Lower leg skin (tissue), 3 donors: ENCODE data around the gene CHD5.

Source experiments
- POLR2A ChIP-seq, 2 donors: fragments of 450-650 bp; IDR thresholded peaks; one replicate each; pipeline ENCODE4 v1.6.1; 2016 to 2017; ENCODE audit warnings: antibody characterized with exemption in 2 of 2, mild to moderate bottlenecking in 1 of 2, moderate library complexity in 1 of 2
- TF ChIP-seq, protein P1 (sequence below), 3 donors: fragments of 450-650 bp; IDR thresholded peaks; one replicate each; pipeline ENCODE4 v1.5.1; 2016; ENCODE audit warnings: antibody characterized with exemption in 3 of 3, mild to moderate bottlenecking in 3 of 3, moderate library complexity in 2 of 3

DNA sequence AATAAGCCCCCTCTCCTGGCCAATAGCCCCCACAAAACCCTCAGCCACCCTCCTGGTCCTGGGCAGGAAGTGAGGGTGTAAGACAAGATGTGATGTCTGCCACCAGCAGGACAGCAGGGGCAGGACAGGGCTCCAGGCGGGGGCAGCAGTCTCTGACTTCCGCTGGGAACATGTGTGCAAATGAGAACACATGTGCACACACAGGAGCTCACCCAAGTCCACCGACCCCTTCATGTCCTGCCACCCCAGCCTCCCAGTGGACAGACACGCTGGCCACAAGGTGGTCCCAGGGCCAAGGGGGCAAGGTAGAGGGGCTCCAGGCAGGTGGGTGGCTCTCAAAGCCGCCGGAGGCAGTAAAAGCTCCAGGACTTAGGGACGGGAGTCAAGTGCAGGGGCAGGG lies 74.4 kb downstream of the CHD5 start:
- TF ChIP-seq, protein P1, sequence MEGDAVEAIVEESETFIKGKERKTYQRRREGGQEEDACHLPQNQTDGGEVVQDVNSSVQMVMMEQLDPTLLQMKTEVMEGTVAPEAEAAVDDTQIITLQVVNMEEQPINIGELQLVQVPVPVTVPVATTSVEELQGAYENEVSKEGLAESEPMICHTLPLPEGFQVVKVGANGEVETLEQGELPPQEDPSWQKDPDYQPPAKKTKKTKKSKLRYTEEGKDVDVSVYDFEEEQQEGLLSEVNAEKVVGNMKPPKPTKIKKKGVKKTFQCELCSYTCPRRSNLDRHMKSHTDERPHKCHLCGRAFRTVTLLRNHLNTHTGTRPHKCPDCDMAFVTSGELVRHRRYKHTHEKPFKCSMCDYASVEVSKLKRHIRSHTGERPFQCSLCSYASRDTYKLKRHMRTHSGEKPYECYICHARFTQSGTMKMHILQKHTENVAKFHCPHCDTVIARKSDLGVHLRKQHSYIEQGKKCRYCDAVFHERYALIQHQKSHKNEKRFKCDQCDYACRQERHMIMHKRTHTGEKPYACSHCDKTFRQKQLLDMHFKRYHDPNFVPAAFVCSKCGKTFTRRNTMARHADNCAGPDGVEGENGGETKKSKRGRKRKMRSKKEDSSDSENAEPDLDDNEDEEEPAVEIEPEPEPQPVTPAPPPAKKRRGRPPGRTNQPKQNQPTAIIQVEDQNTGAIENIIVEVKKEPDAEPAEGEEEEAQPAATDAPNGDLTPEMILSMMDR (IDR thresholded peaks at IDR 0.05), result no peak
- no peak for TF ChIP-seq POLR2A (IDR thresholded peaks at IDR 0.05)
